ENCODE results near the gene DBN1. TPM values are rescaled to one million over a fixed set of nuclear protein-coding genes. Genes with fewer than 3 reads are reported as not detected.
A peak's percentile ranks its signal among the peaks of the same experiment; 100 is the strongest.

Gene DBN1
- total RNA-seq, 1 experiment from 2014 or later, result 195 TPM

- Histone ChIP-seq H3K9me3 (ENCODE audit: control insufficient read depth, insufficient read depth, low read depth, low read length) (no peaks in the 10 kb centered on the region), H3K27ac (ENCODE audit: low read length) (no peak overlapping the region), H3K36me3 (ENCODE audit: control insufficient read depth, insufficient read depth, low read length) (no peaks in the 10 kb centered on the region), H3K27me3 (ENCODE audit: control insufficient read depth, insufficient read depth, low read length) (no peaks in the 10 kb centered on the region), H3K4me1 (ENCODE audit: control insufficient read depth, insufficient read depth, low read length) (peaks cover 3% of the 10 kb centered on the region; the same call in 1 of the 2 replicates), H3K4me3 (ENCODE audit: low read depth in 2 of 2, low read length in 2 of 2) (no peak overlapping the region)
- DNase-seq (ENCODE audit: low read depth, low spot score), result no peak
- in situ Hi-C loops (cut with HindIII; ENCODE audit: low pct_unique_long_range_greater_than_20kb, low sequenced_read_pairs), result no loop called here
- TF ChIP-seq POLR2AphosphoS5 (IDR thresholded peaks at IDR 0.05; ENCODE audit: low read depth, low read length), result no peak
- TF ChIP-seq SIN3A (IDR thresholded peaks at IDR 0.05; ENCODE audit: borderline replicate concordance, insufficient read depth, low read depth, low read length), result no peak
- TF ChIP-seq CTCF (IDR thresholded peaks at IDR 0.05), result no peak
- TF ChIP-seq, protein P1, sequence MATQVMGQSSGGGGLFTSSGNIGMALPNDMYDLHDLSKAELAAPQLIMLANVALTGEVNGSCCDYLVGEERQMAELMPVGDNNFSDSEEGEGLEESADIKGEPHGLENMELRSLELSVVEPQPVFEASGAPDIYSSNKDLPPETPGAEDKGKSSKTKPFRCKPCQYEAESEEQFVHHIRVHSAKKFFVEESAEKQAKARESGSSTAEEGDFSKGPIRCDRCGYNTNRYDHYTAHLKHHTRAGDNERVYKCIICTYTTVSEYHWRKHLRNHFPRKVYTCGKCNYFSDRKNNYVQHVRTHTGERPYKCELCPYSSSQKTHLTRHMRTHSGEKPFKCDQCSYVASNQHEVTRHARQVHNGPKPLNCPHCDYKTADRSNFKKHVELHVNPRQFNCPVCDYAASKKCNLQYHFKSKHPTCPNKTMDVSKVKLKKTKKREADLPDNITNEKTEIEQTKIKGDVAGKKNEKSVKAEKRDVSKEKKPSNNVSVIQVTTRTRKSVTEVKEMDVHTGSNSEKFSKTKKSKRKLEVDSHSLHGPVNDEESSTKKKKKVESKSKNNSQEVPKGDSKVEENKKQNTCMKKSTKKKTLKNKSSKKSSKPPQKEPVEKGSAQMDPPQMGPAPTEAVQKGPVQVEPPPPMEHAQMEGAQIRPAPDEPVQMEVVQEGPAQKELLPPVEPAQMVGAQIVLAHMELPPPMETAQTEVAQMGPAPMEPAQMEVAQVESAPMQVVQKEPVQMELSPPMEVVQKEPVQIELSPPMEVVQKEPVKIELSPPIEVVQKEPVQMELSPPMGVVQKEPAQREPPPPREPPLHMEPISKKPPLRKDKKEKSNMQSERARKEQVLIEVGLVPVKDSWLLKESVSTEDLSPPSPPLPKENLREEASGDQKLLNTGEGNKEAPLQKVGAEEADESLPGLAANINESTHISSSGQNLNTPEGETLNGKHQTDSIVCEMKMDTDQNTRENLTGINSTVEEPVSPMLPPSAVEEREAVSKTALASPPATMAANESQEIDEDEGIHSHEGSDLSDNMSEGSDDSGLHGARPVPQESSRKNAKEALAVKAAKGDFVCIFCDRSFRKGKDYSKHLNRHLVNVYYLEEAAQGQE (IDR thresholded peaks at IDR 0.05; ENCODE audit: insufficient read depth in 1 of 2, low read depth in 2 of 2, low read length in 1 of 2), result no peak
- no peak for TF ChIP-seq TCF7L2 (IDR thresholded peaks at IDR 0.05; ENCODE audit: low read depth, low read length)
- CTCF ChIA-PET, result interaction anchor here (1.5 to 1.8 kb wide), 3 partner anchors 10 to 112 kb away, joined by 5 to 9 read pairs (median 7); no protein-coding TSS in a partner anchor
- POLR2A ChIA-PET, result no interaction called here
- ATAC-seq, result no peak
- no TSS peak for BruUV-seq (replicated peaks)
- intact Hi-C loops (cut with micrococcal nuclease; ENCODE audit: unreplicated experiment), result no loop called here
These were observed 28.6 kb upstream of the DBN1 start for GRCh38 chr5:177501874-177502678.

- ATAC-seq, result peak; percentile 71
- Histone ChIP-seq H3K36me3 (ENCODE audit: control insufficient read depth, insufficient read depth, low read length) (no peaks in the 10 kb centered on the region; the same call in 1 of the 2 replicates), H3K27ac (ENCODE audit: low read length) (peak overlapping the region; percentile 21; the same call in 1 of the 2 replicates), H3K4me3 (ENCODE audit: low read depth in 2 of 2, low read length in 2 of 2) (no peak overlapping the region), H3K9me3 (ENCODE audit: control insufficient read depth, insufficient read depth, low read depth, low read length) (no peaks in the 10 kb centered on the region), H3K27me3 (ENCODE audit: control insufficient read depth, insufficient read depth, low read length) (no peaks in the 10 kb centered on the region), H3K4me1 (ENCODE audit: control insufficient read depth, insufficient read depth, low read length) (peaks cover 10% of the 10 kb centered on the region)
- peak; percentile 98 for TF ChIP-seq CTCF (IDR thresholded peaks at IDR 0.05)
- TF ChIP-seq SIN3A (IDR thresholded peaks at IDR 0.05; ENCODE audit: borderline replicate concordance, insufficient read depth, low read depth, low read length), result no peak
- CTCF ChIA-PET, result interaction anchor here (1.2 to 1.8 kb wide), 4 partner anchors 9 to 110 kb away, joined by 5 to 9 read pairs (median 6); no protein-coding TSS in a partner anchor
- intact Hi-C loops (cut with micrococcal nuclease; ENCODE audit: unreplicated experiment) (no loop called here), in situ Hi-C loops (cut with HindIII; ENCODE audit: low pct_unique_long_range_greater_than_20kb, low sequenced_read_pairs) (no loop called here)
- POLR2A ChIA-PET, result no interaction called here
- DNase-seq (ENCODE audit: low read depth, low spot score), result no peak
- no TSS peak for BruUV-seq (replicated peaks)
These were observed 27.5 kb upstream of the DBN1 start for GRCh38 chr5:177500685-177501522.
